GM06990 (cell line): Measurements from ENCODE around the gene KLC1.

Experiments used
- DNase-seq: peaks from one replicate; pipeline ENCODE4 v3.0.0-alpha.2; 2011; ENCODE audit not compliant: insufficient read length; ENCODE audit errors: extremely low read depth
- H3K27me3 ChIP-seq: replicated peaks from 2 replicates; pipeline ENCODE4 v1.6.0; 2011; ENCODE audit warnings: low read length; ENCODE audit not compliant: control insufficient read depth, insufficient read depth
- H3K36me3 ChIP-seq: 2 replicates; pipeline ENCODE4 v1.5.1; 2011; ENCODE audit warnings: low read length; ENCODE audit not compliant: control insufficient read depth, insufficient read depth
- H3K4me3 ChIP-seq: replicated peaks from 2 replicates; pipeline ENCODE4 v1.5.1; 2011; ENCODE audit warnings: low read depth, mild to moderate bottlenecking, control low read depth, low read length
- CTCF ChIP-seq: IDR thresholded peaks from 2 replicates; pipeline ENCODE4 v1.5.1; 2011; ENCODE audit warnings: low read length, control low read depth, mild to moderate bottlenecking, inconsistent platforms; ENCODE audit not compliant: insufficient read depth, poor library complexity, severe bottlenecking

Gene KLC1

GRCh38 chr14:103721334-103722120 lies 92.5 kb downstream of the KLC1 start:
- peaks cover 2% of the 10 kb centered on the region for H3K36me3 ChIP-seq
- TF ChIP-seq CTCF: no peak
- H3K4me3 ChIP-seq: no peak overlapping the region
- DNase-seq: no peak
- H3K27me3 ChIP-seq: no peaks in the 10 kb centered on the region

GRCh38 chr14:103723748-103724081 lies 94.7 kb downstream of the KLC1 start:
- Histone ChIP-seq H3K36me3 (peaks cover 2% of the 10 kb centered on the region), H3K4me3 (no peak overlapping the region)
- no peak for TF ChIP-seq CTCF

GRCh38 chr14:103724116-103724515 lies 95.1 kb downstream of the KLC1 start:
- no peak overlapping the region for H3K4me3 ChIP-seq
- peaks cover 2% of the 10 kb centered on the region for H3K36me3 ChIP-seq
- H3K27me3 ChIP-seq: no peaks in the 10 kb centered on the region
- TF ChIP-seq CTCF: no peak
- no peak for DNase-seq

More at GRCh38 chr14:103723748-103724081, 94.7 kb downstream of the KLC1 start:
- no peak for DNase-seq
- H3K27me3 ChIP-seq: no peaks in the 10 kb centered on the region

- no peak for DNase-seq
- Histone ChIP-seq H3K4me3 (no peak overlapping the region), H3K27me3 (no peaks in the 10 kb centered on the region), H3K36me3 (peaks cover 4% of the 10 kb centered on the region)
- TF ChIP-seq CTCF: no peak
Observed at GRCh38 chr14:103725001-103725682, 96.1 kb downstream of the KLC1 start.

- Histone ChIP-seq H3K36me3 (peaks cover 5% of the 10 kb centered on the region), H3K27me3 (no peaks in the 10 kb centered on the region), H3K4me3 (no peak overlapping the region)
- no peak for TF ChIP-seq CTCF
- no peak for DNase-seq
Observed at GRCh38 chr14:103725739-103726395, 96.9 kb downstream of the KLC1 start.
